K562 (cell line): ENCODE data around the gene QKI. TPM values are rescaled to one million over a fixed set of nuclear protein-coding genes. Genes with fewer than 3 reads are reported as not detected.

Source experiments
- ATAC-seq: fragments of 200-7000 bp; cut with Tn5 transposase; 3 replicates; pipeline ENCODE4 v1.9.1; 2020; ENCODE audit warnings: moderate library complexity
- BruUV-seq: library from RNA; stranded (reverse); fragments of 400-500 nt; replicated peaks from 2 replicates; lab custom pipeline; 2021; lab: Mats Ljungman, UMichigan
- CTCF ChIA-PET: fragments of 300-600 bp; formaldehyde crosslinking; extraction: SDS; loops from one replicate; lab custom pipeline; 2021; ENCODE audit warnings: low intra/inter-chr PET ratio; lab: Yijun Ruan, JAX
- POLR2A ChIA-PET: fragments of 300-600, 350-650 bp; sonication (Branson Sonifier 250); formaldehyde crosslinking; extraction: SDS; loops from one replicate; lab custom pipeline; 2021; ENCODE audit warnings: antibody characterized with exemption, inconsistent platforms; lab: Yijun Ruan, JAX
- DNase-seq, 4 experiments: peaks; one replicate each; pipeline versions ENCODE4 v3.0.0 to v3.0.0-alpha.2; 2011 to 2018; ENCODE audit warnings: low spot score in 3 of 4, mixed read lengths in 3 of 4; ENCODE audit errors: extremely low read depth in 1 of 4
- FAIRE-seq: peaks from 2 replicates; lab custom pipeline; 2011; peaks lifted over from hg19 to GRCh38; lab: Jason Lieb, UNC
- H2AFZ ChIP-seq: 2 replicates; pipeline ENCODE4 v1.6.0; 2011; ENCODE audit warnings: low read depth, low read length, control low read depth, inconsistent platforms
- H3K27ac ChIP-seq: fragments of 200-600 bp; 3 replicates; pipeline ENCODE4 v1.8.0; 2011; ENCODE audit warnings: low read depth, mild to moderate bottlenecking, control low read depth, inconsistent platforms, low read length, moderate library complexity, mixed read lengths; ENCODE audit errors: extremely low read depth
- H3K27me3 ChIP-seq, 2 experiments: fragments of 300-600 bp in 1 of 2; 2 replicates in 1 of 2; 3 replicates in 1 of 2; pipeline versions ENCODE4 v1.6.0 to v1.8.0; 2011; ENCODE audit warnings: inconsistent platforms in 2 of 2, low read length in 2 of 2, mild to moderate bottlenecking in 1 of 2, mixed read lengths in 1 of 2, moderate library complexity in 1 of 2; ENCODE audit not compliant: control insufficient read depth in 2 of 2, insufficient read depth in 2 of 2
- H3K36me3 ChIP-seq: fragments of 300-600 bp; 3 replicates; pipeline ENCODE4 v1.8.0; 2011; ENCODE audit warnings: mild to moderate bottlenecking, low read length, inconsistent platforms; ENCODE audit not compliant: control insufficient read depth, insufficient read depth
- H3K4me1 ChIP-seq, 2 experiments: fragments of 200-600 bp in 1 of 2; replicated peaks in 1 of 2; 2 replicates in 1 of 2; 3 replicates in 1 of 2; pipeline versions ENCODE4 v1.5.1 to v1.8.0; 2011; ENCODE audit warnings: inconsistent platforms in 2 of 2, low read length in 2 of 2, mild to moderate bottlenecking in 1 of 2, mixed read lengths in 1 of 2, moderate library complexity in 1 of 2; ENCODE audit not compliant: control insufficient read depth in 2 of 2, insufficient read depth in 2 of 2
- H3K4me2 ChIP-seq: 2 replicates; pipeline ENCODE4 v1.6.1; 2011; ENCODE audit warnings: low read length, control low read depth, inconsistent platforms, mixed read lengths; ENCODE audit not compliant: insufficient read depth
- H3K4me3 ChIP-seq: fragments of 200-600 bp; sonication (generic), shearing (Covaris generic); 2 replicates; pipeline ENCODE4 v1.5.1; 2016; ENCODE audit warnings: control low read depth, inconsistent platforms
- H3K79me2 ChIP-seq: fragments of 200-600 bp; 3 replicates; pipeline ENCODE4 v1.8.0; 2011; ENCODE audit warnings: low read length, inconsistent platforms; ENCODE audit not compliant: control insufficient read depth, insufficient read depth
- H3K9ac ChIP-seq, 2 experiments: 2 replicates each; pipeline versions ENCODE4 v1.6.0 to v1.6.1; 2011; ENCODE audit warnings: low read depth in 2 of 2, low read length in 2 of 2, control low read depth in 1 of 2, inconsistent platforms in 1 of 2, mild to moderate bottlenecking in 1 of 2, mixed read lengths in 1 of 2; ENCODE audit not compliant: insufficient read depth in 1 of 2
- H3K9me1 ChIP-seq: one replicate; pipeline ENCODE4 v1.6.0; 2011; ENCODE audit warnings: inconsistent platforms, mild to moderate bottlenecking, low read length, moderate library complexity; ENCODE audit not compliant: control insufficient read depth, insufficient read depth
- H3K9me3 ChIP-seq: replicated peaks from 2 replicates; pipeline ENCODE4 v1.5.1; 2011; ENCODE audit warnings: low read depth, low read length, inconsistent platforms; ENCODE audit not compliant: control insufficient read depth, insufficient read depth
- H4K20me1 ChIP-seq: replicated peaks from 2 replicates; pipeline ENCODE4 v1.6.1; 2011; ENCODE audit warnings: low read length, inconsistent platforms, mixed read lengths; ENCODE audit not compliant: control insufficient read depth, insufficient read depth
- ASH1L ChIP-seq: fragments of 450-650 bp; IDR thresholded peaks from 2 replicates; pipeline ENCODE4 v1.6.1; 2018; ENCODE audit warnings: borderline replicate concordance, mild to moderate bottlenecking, low read depth; ENCODE audit not compliant: partially characterized antibody
- ATF7 ChIP-seq: fragments of 450-650 bp; IDR thresholded peaks from 2 replicates; pipeline ENCODE4 v1.7.1; 2014; ENCODE audit warnings: mild to moderate bottlenecking, moderate library complexity
- EZH2 ChIP-seq: IDR thresholded peaks from 2 replicates; pipeline ENCODE4 v1.6.1; 2012; ENCODE audit warnings: low read depth, mild to moderate bottlenecking, inconsistent platforms, low read length, borderline replicate concordance
- FOS ChIP-seq: IDR thresholded peaks from 3 replicates; pipeline ENCODE4 v1.6.1; 2011; ENCODE audit not compliant: insufficient read length; ENCODE audit errors: extremely low read depth
- JUNB ChIP-seq: fragments of 450-650 bp; formaldehyde crosslinking; conservative IDR thresholded peaks from 2 replicates; pipeline ENCODE4 v1.4.0; 2020; ENCODE audit warnings: mild to moderate bottlenecking
- MECOM ChIP-seq: fragments of 250-450 bp; sonication (Bioruptor Pico); IDR thresholded peaks from 2 replicates; pipeline ENCODE4 v1.8.0; 2022; ENCODE audit warnings: inconsistent platforms
- TBL1XR1 ChIP-seq, 2 experiments: IDR thresholded peaks; 2 replicates each; pipeline ENCODE4 v1.6.1; 2012; ENCODE audit warnings: improper control_type of control experiment in 2 of 2, low read length in 2 of 2, mild to moderate bottlenecking in 1 of 2
- ZNF766 ChIP-seq: fragments of 200-800 bp; sonication (Bioruptor generic); conservative IDR thresholded peaks from 2 replicates; pipeline ENCODE4 v1.6.1; 2016; ENCODE audit warnings: missing genetic modification characterization, missing compliant biosample characterization
- WGBS: fragments of 100-300 bp; shearing (Covaris generic); methylation state at CpG from one replicate; pipeline ENCODE4 v1.1.6; 2016; ENCODE audit warnings: low coverage, mixed read lengths; ENCODE audit not compliant: insufficient coverage; ENCODE audit errors: missing lambda C conversion rate; 5-methylcytosine and 5-hydroxymethylcytosine counted together
- in situ Hi-C: fragments of 300-500 bp; cut with MboI; formaldehyde crosslinking; loops from 4 replicates; pipeline ENCODE4 v1.15.0; 2018; ENCODE audit warnings: inconsistent platforms, mixed read lengths
- intact Hi-C: fragments of 100-400 bp; cut with micrococcal nuclease; formaldehyde crosslinking; loops from 2 replicates; pipeline ENCODE4 v1.14.2; 2022
- polyA plus RNA-seq, 8 experiments: library from polyadenylated mRNA; depleted of rRNA in 4 of 8; stranded (reverse) in 5 of 8; unstranded in 3 of 8; fragments of >200 nt; fragmentation: Nextera tagmentation in 2 of 8; fragmentation: Illumina TruSeq in 1 of 8; extraction: Ambion mirVana in 2 of 8; extraction: Trizol in 1 of 8; gene quantifications; 2 replicates each; pipeline versions ENCODE4 v1.2.1 to v1.2.3, GENCODE V29; 2011 to 2014; ENCODE audit warnings: inconsistent platforms in 1 of 8, missing spikeins in 1 of 8
- total RNA-seq, 7 experiments: library from RNA; depleted of rRNA in 6 of 7; stranded (reverse); fragments of >200 nt in 6 of 7; fragmentation: Illumina TruSeq in 2 of 7; extraction: Trizol in 2 of 7; gene quantifications; 2 replicates each; pipeline versions ENCODE4 v1.2.1 to v1.2.3, GENCODE V29; 2011 to 2021; ENCODE audit warnings: low replicate concordance in 1 of 7
- TF ChIP-seq, protein P1 (sequence below): fragments of 250-450 bp; sonication (Bioruptor Pico); IDR thresholded peaks from 2 replicates; pipeline ENCODE4 v1.8.0; 2022; ENCODE audit warnings: inconsistent platforms, mild to moderate bottlenecking, moderate library complexity, borderline replicate concordance
- TF ChIP-seq, protein P2 (sequence below): fragments of 450-650 bp; formaldehyde crosslinking; IDR thresholded peaks from 2 replicates; pipeline ENCODE4 v1.4.0; 2022; ENCODE audit warnings: missing genetic modification characterization
- TF ChIP-seq, protein P3 (sequence below): fragments of 450-650 bp; IDR thresholded peaks from 2 replicates; pipeline ENCODE4 v1.6.1; 2016; ENCODE audit warnings: mild to moderate bottlenecking

Gene QKI
- total and polyA plus RNA-seq, 9 of the 15 experiments (the other 6 are each of a cell fraction or from before 2014, with no cell fraction given): 20.4 to 215 (median 123) TPM

DNA sequence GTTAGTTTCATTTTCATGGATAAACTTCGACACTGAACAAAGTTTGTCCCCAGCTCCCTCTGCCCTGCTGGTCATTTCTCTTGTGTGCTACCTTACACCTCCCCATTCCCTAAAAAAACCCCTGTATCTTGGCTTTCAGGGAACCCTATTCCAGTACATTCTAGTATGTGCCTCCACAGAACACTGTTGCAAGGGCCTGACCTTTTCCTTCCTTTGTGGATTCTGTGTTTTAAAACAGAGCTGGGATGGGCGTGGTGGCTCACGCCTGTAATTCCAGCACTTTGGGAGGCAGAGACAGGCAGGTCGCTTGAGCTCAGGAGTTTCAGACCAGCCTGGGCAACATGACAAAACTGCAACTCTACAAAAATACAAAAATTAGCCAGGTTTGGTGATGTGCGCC, 20.6 kb upstream of the QKI start:
- no peaks in the 10 kb centered on the region for H3K36me3 ChIP-seq
- ChIA-PET CTCF (no interaction called here), POLR2A (interaction anchor here (1.0 kb wide), 2 partner anchors 17 to 19 kb away, joined by 3 to 4 read pairs; no protein-coding TSS in a partner anchor)
- H2AFZ ChIP-seq: no peak overlapping the region
- intact Hi-C loops (no loop called here), in situ Hi-C loops (no loop called here)
- BruUV-seq: no TSS peak
- ATAC-seq (no peak), FAIRE-seq (no peak), DNase-seq (no peak)
- H3K4me1 ChIP-seq: peaks cover 0 to 3% of the 10 kb centered on the region in 2 experiments; a peak in 2 of 5 replicates
- H3K4me2 ChIP-seq: no peak overlapping the region
- no peak overlapping the region for H3K4me3 ChIP-seq
- no peak overlapping the region for H3K27ac ChIP-seq
- WGBS: 27% methylated on average over 5 of the region's 5 CpGs
- TF ChIP-seq MECOM (CRISPR knock-in tag) (no peak), ATF7 (no peak), FOS (no peak)
- TF ChIP-seq, protein P1, sequence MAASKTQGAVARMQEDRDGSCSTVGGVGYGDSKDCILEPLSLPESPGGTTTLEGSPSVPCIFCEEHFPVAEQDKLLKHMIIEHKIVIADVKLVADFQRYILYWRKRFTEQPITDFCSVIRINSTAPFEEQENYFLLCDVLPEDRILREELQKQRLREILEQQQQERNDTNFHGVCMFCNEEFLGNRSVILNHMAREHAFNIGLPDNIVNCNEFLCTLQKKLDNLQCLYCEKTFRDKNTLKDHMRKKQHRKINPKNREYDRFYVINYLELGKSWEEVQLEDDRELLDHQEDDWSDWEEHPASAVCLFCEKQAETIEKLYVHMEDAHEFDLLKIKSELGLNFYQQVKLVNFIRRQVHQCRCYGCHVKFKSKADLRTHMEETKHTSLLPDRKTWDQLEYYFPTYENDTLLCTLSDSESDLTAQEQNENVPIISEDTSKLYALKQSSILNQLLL (CRISPR knock-in tag): no peak
- peaks cover 20 to 26% of the 10 kb centered on the region in 2 experiments for H3K27me3 ChIP-seq
- H3K9ac ChIP-seq: no peak overlapping the region
- no peaks in the 10 kb centered on the region for H3K9me1 ChIP-seq
- no peaks in the 10 kb centered on the region for H3K79me2 ChIP-seq
- H3K9me3 ChIP-seq: no peaks in the 10 kb centered on the region
- no peaks in the 10 kb centered on the region for H4K20me1 ChIP-seq

DNA sequence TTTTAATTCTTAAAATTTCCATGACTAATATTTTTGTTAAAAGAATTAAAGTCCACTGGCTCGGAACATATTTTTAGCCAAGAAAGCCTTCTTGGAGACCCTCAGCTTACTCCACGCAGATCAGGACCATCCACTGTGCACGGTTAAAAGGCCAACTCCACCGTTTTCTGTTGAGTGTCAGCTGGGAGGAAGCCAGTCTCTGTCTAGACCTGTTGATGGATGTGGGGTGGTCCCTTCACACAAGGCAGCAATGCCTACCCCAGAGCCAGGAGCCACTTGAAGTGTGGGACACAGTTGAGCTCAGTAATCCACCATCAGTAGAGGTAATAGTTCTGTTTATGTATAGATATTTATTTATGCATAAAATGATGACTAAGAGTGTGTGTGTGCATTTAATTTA, 19.9 kb upstream of the QKI start:
- ATAC-seq (no peak), DNase-seq (no peak), FAIRE-seq (no peak)
- peaks cover 14 to 28% of the 10 kb centered on the region in 2 experiments for H3K27me3 ChIP-seq
- intact Hi-C loops: no loop called here
- H3K9me1 ChIP-seq: no peaks in the 10 kb centered on the region
- BruUV-seq: no TSS peak
- in situ Hi-C loops: no loop called here
- no peak overlapping the region for H3K9ac ChIP-seq
- no peaks in the 10 kb centered on the region for H3K79me2 ChIP-seq
- no peak overlapping the region for H3K4me3 ChIP-seq
- H3K27ac ChIP-seq: no peak overlapping the region
- ChIA-PET CTCF (no interaction called here), POLR2A (interaction anchor here (1.0 kb wide), 1 partner anchor 16 kb away, joined by 3 read pairs; no protein-coding TSS in a partner anchor)
- no peak overlapping the region for H2AFZ ChIP-seq
- no peaks in the 10 kb centered on the region for H3K36me3 ChIP-seq
- no peak overlapping the region for H3K4me2 ChIP-seq
- 13% methylated on average over 4 of the region's 4 CpGs for WGBS
- peaks cover 0 to 3% of the 10 kb centered on the region in 2 experiments; a peak in 2 of 5 replicates for H3K4me1 ChIP-seq
- H3K9me3 ChIP-seq: no peaks in the 10 kb centered on the region
- no peaks in the 10 kb centered on the region for H4K20me1 ChIP-seq
- TF ChIP-seq JUNB (CRISPR knock-in tag): no peak
- TF ChIP-seq, protein P2, sequence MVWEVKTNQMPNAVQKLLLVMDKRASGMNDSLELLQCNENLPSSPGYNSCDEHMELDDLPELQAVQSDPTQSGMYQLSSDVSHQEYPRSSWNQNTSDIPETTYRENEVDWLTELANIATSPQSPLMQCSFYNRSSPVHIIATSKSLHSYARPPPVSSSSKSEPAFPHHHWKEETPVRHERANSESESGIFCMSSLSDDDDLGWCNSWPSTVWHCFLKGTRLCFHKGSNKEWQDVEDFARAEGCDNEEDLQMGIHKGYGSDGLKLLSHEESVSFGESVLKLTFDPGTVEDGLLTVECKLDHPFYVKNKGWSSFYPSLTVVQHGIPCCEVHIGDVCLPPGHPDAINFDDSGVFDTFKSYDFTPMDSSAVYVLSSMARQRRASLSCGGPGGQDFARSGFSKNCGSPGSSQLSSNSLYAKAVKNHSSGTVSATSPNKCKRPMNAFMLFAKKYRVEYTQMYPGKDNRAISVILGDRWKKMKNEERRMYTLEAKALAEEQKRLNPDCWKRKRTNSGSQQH: no peak
- no peak for TF ChIP-seq EZH2
- no peak for TF ChIP-seq ZNF766
- TF ChIP-seq, protein P3, sequence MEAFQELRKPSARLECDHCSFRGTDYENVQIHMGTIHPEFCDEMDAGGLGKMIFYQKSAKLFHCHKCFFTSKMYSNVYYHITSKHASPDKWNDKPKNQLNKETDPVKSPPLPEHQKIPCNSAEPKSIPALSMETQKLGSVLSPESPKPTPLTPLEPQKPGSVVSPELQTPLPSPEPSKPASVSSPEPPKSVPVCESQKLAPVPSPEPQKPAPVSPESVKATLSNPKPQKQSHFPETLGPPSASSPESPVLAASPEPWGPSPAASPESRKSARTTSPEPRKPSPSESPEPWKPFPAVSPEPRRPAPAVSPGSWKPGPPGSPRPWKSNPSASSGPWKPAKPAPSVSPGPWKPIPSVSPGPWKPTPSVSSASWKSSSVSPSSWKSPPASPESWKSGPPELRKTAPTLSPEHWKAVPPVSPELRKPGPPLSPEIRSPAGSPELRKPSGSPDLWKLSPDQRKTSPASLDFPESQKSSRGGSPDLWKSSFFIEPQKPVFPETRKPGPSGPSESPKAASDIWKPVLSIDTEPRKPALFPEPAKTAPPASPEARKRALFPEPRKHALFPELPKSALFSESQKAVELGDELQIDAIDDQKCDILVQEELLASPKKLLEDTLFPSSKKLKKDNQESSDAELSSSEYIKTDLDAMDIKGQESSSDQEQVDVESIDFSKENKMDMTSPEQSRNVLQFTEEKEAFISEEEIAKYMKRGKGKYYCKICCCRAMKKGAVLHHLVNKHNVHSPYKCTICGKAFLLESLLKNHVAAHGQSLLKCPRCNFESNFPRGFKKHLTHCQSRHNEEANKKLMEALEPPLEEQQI: no peak
- no peak for TF ChIP-seq TBL1XR1 (IDR thresholded peaks at IDR 0.05; ENCODE audit: low read length in 2 of 2)
- TF ChIP-seq ASH1L: no peak
